Endothelial cell of umbilical vein (primary cell): Measurements from ENCODE around the gene ACSM2A. TPM values are rescaled to one million over a fixed set of nuclear protein-coding genes. Genes with fewer than 3 reads are reported as not detected.
"Not testable (repeated sequence)": the region's sequence is repeated elsewhere in the genome, so short reads cannot be mapped to it uniquely, and the experiment has no call there.

Experiments
- BruUV-seq: library from RNA; stranded (reverse); fragments of 400-500 nt; replicated peaks from 2 replicates; lab custom pipeline; 2021; lab: Mats Ljungman, UMichigan
- CTCF ChIA-PET: fragments of 300-600, 350-600 bp; sonication (Branson Sonifier 250); formaldehyde crosslinking; loops from one replicate; lab custom pipeline; 2021; ENCODE audit warnings: antibody characterized with exemption, inconsistent platforms; lab: Charles Lee
- POLR2A ChIA-PET: fragments of 300-600, 350-600 bp; sonication (Branson Sonifier 250); formaldehyde crosslinking; loops from one replicate; lab custom pipeline; 2021; ENCODE audit warnings: antibody characterized with exemption, inconsistent platforms; lab: Charles Lee
- DNase-seq: peaks from one replicate; pipeline ENCODE4 v3.0.0-alpha.2; 2011; ENCODE audit warnings: low read depth, low spot score
- FAIRE-seq: peaks from 2 replicates; lab custom pipeline; 2011; peaks lifted over from hg19 to GRCh38; lab: Jason Lieb, UNC
- H2AFZ ChIP-seq: 2 replicates; pipeline ENCODE4 v1.6.0; 2012; ENCODE audit warnings: low read depth, low read length, control low read depth, inconsistent platforms
- H3K27ac ChIP-seq: 2 replicates; pipeline ENCODE4 v1.5.1; 2011; ENCODE audit warnings: low read depth, mild to moderate bottlenecking, control low read depth, low read length, moderate library complexity; ENCODE audit not compliant: insufficient read depth
- H3K27me3 ChIP-seq, 2 experiments: 2 replicates each; pipeline versions ENCODE4 v1.6.0 to v1.6.1; 2011; ENCODE audit warnings: low read length in 2 of 2, mixed read lengths in 1 of 2; ENCODE audit not compliant: control insufficient read depth in 2 of 2, insufficient read depth in 2 of 2
- H3K36me3 ChIP-seq, 2 experiments: 2 replicates in 1 of 2; 3 replicates in 1 of 2; pipeline ENCODE4 v1.5.1; 2011; ENCODE audit warnings: low read length in 2 of 2, mild to moderate bottlenecking in 1 of 2, moderate library complexity in 1 of 2; ENCODE audit not compliant: control insufficient read depth in 2 of 2, insufficient read depth in 2 of 2; ENCODE audit errors: extremely low read depth in 1 of 2
- H3K4me1 ChIP-seq: 3 replicates; pipeline ENCODE4 v1.5.1; 2011; ENCODE audit warnings: mild to moderate bottlenecking, low read length; ENCODE audit not compliant: control insufficient read depth, insufficient read depth; ENCODE audit errors: extremely low read depth
- H3K4me2 ChIP-seq: 2 replicates; pipeline ENCODE4 v1.6.1; 2011; ENCODE audit warnings: low read length, control low read depth, mixed read lengths; ENCODE audit not compliant: insufficient read depth
- H3K4me3 ChIP-seq, 3 experiments: fragments of 200-600 bp in 1 of 3; sonication (generic), shearing (Covaris generic) in 1 of 3; replicated peaks in 1 of 3; 2 replicates each; pipeline ENCODE4 v1.5.1; 2011 to 2016; ENCODE audit warnings: control low read depth in 3 of 3, low read length in 3 of 3, mild to moderate bottlenecking in 2 of 3, inconsistent platforms in 1 of 3, low read depth in 1 of 3, moderate library complexity in 1 of 3; ENCODE audit not compliant: insufficient read depth in 1 of 3
- H3K79me2 ChIP-seq: 2 replicates; pipeline ENCODE4 v1.6.0; 2012; ENCODE audit warnings: low read length, inconsistent platforms; ENCODE audit not compliant: control insufficient read depth, insufficient read depth
- H3K9ac ChIP-seq: replicated peaks from 2 replicates; pipeline ENCODE3; 2011; ENCODE audit warnings: low read length, control low read depth; ENCODE audit not compliant: insufficient read depth; ENCODE audit errors: extremely low read depth
- H3K9me1 ChIP-seq: replicated peaks from 3 replicates; pipeline ENCODE4 v1.6.0; 2011; ENCODE audit warnings: mild to moderate bottlenecking, low read length; ENCODE audit not compliant: control insufficient read depth, insufficient read depth; ENCODE audit errors: extremely low read depth
- H3K9me3 ChIP-seq: replicated peaks from 2 replicates; pipeline ENCODE4 v1.5.1; 2012; ENCODE audit warnings: low read length, inconsistent platforms; ENCODE audit not compliant: control insufficient read depth, insufficient read depth
- H4K20me1 ChIP-seq: replicated peaks from 2 replicates; pipeline ENCODE3; 2011; ENCODE audit warnings: mild to moderate bottlenecking, low read length; ENCODE audit not compliant: control insufficient read depth, insufficient read depth; ENCODE audit errors: extremely low read depth
- GATA2 ChIP-seq: IDR thresholded peaks from 2 replicates; pipeline ENCODE4 v1.7.0; 2011; ENCODE audit warnings: low read depth, mild to moderate bottlenecking, moderate library complexity, mixed read lengths, low read length; ENCODE audit not compliant: insufficient read length, insufficient read depth
- JUN ChIP-seq: IDR thresholded peaks from 2 replicates; pipeline ENCODE4 v1.6.1; 2011; ENCODE audit warnings: borderline replicate concordance, low read depth; ENCODE audit not compliant: insufficient read length, insufficient read depth
- dilution Hi-C: fragments of 300-500 bp; cut with MboI; formaldehyde crosslinking; loops from one replicate; pipeline ENCODE4 v1.15.0; 2019; ENCODE audit warnings: low sequenced_read_pairs; ENCODE audit not compliant: extremely low pct_ligation_motif_present
- intact Hi-C: fragments of 100-400 bp; cut with micrococcal nuclease; formaldehyde crosslinking; loops from one replicate; pipeline ENCODE4 v1.10.0; 2022
- polyA plus RNA-seq, 4 experiments: library from polyadenylated mRNA; depleted of rRNA in 3 of 4; stranded (reverse) in 3 of 4; unstranded in 1 of 4; fragments of >200 nt; gene quantifications; 2 replicates each; pipeline versions ENCODE4 v1.2.1 to v1.2.3, GENCODE V29; 2011 to 2012; ENCODE audit warnings: missing spikeins in 1 of 4
- total RNA-seq: library from RNA; stranded (reverse); gene quantifications from 2 replicates; pipeline ENCODE4 v1.2.3, GENCODE V29; 2021

The ACSM2A gene
- total and polyA plus RNA-seq, 2 donors (not counting 3 experiments of a cell fraction or from before 2014, with no cell fraction given), result 0.03 TPM; not detected in 1

DNA sequence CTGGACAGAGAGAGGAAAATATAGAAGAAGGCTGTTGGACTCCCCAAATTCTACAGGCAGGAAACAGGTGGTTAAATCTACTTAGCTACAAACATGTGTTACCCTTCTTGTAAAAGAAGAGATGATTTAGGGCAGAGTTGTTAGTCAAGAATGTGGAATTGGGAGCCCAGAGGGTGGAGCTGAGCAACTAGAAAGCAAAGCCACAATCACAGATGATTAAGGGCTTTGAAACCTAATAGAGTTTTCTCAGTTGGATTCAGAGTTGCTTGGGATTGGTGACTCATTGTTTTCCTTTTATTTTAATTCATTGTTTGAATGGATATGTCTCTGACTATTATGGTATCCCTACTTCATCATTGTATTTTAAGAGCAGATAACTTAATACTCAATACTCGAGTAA lies 35.8 kb upstream of the ACSM2A start:
- POLR2A ChIA-PET, result no interaction called here
- H3K4me1 ChIP-seq, result no peaks in the 10 kb centered on the region
- no peak overlapping the region for H3K9ac ChIP-seq
- dilution Hi-C loops, result no loop called here
- FAIRE-seq (no peak), DNase-seq (no peak)
- TF ChIP-seq JUN (peak; percentile 36), GATA2 (no peak)
- no peaks in the 10 kb centered on the region for H4K20me1 ChIP-seq
- no peaks in the 10 kb centered on the region for H3K9me1 ChIP-seq
- CTCF ChIA-PET, result interaction anchor here (1.4 kb wide), 1 partner anchor 30 kb away, joined by 4 read pairs; no protein-coding TSS in a partner anchor
- no peak overlapping the region for H2AFZ ChIP-seq
- H3K36me3 ChIP-seq, result no peaks in the 10 kb centered on the region
- no peak overlapping the region for H3K27ac ChIP-seq
- BruUV-seq, result no TSS peak
- H3K4me3 ChIP-seq, result no peak overlapping the region
- H3K79me2 ChIP-seq, result no peaks in the 10 kb centered on the region
- no peaks in the 10 kb centered on the region for H3K27me3 ChIP-seq
- no peak overlapping the region for H3K4me2 ChIP-seq
- intact Hi-C loops, result no loop called here
- H3K9me3 ChIP-seq, result no peaks in the 10 kb centered on the region

- H3K9me1 ChIP-seq, H3K79me2 ChIP-seq, intact Hi-C loops, H3K27ac ChIP-seq, H3K4me2 ChIP-seq, H3K9me3 ChIP-seq, H3K36me3 ChIP-seq, H3K27me3 ChIP-seq, CTCF ChIA-PET, H3K4me3 ChIP-seq, H4K20me1 ChIP-seq, dilution Hi-C loops, DNase-seq, H3K4me1 ChIP-seq, H2AFZ ChIP-seq, BruUV-seq, H3K9ac ChIP-seq, FAIRE-seq, POLR2A ChIA-PET: not testable (repeated sequence)
Measured at GRCh38 chr16:20419093-20419492, 32.2 kb upstream of the ACSM2A start.

DNA sequence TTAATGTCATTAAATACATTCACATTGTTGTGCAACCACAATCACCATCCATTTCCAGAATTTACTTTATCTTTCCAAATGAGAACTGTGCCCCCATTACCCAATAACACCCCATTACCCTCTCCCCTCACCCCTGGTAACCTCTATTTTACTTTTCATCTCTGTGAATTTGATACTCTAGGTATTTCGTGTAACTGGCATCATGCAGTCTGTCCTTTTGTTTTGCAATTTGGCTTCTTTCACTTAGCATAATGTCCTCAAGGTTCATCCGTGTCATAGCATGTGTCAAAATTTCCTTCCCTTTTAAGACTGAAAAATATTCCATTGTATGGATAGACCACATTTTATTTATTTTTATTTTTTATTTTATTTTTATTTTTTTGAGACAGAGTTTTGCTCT lies 29.6 kb upstream of the ACSM2A start:
- H3K4me2 ChIP-seq, CTCF ChIA-PET, intact Hi-C loops, H3K9me1 ChIP-seq, H4K20me1 ChIP-seq, H3K4me3 ChIP-seq, H3K36me3 ChIP-seq, H3K4me1 ChIP-seq, H3K27ac ChIP-seq, H3K9me3 ChIP-seq, H3K27me3 ChIP-seq, H2AFZ ChIP-seq, FAIRE-seq, POLR2A ChIA-PET, BruUV-seq, dilution Hi-C loops, H3K79me2 ChIP-seq, H3K9ac ChIP-seq, DNase-seq: not testable (repeated sequence)

DNA sequence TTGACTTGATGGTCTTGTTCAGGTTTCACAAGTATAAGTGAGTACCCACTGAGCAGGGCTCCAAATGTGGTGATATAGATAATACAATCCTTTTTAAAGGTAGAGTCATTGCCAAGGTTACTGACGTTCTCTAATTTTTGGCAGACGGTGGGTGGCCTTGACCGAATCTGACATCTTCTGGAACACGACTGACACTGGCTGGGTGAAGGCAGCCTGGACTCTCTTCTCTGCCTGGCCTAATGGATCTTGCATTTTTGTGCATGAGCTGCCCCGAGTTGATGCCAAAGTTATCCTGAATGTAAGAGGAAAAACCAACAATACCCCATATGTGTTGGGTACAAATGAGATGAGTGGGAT lies 27.6 kb upstream of the ACSM2A start:
- H3K4me2 ChIP-seq, DNase-seq, H3K9me3 ChIP-seq, FAIRE-seq, H3K9me1 ChIP-seq, H3K27me3 ChIP-seq, H3K27ac ChIP-seq, H2AFZ ChIP-seq, BruUV-seq, H3K36me3 ChIP-seq, CTCF ChIA-PET, H3K4me1 ChIP-seq, intact Hi-C loops, H4K20me1 ChIP-seq, POLR2A ChIA-PET, H3K9ac ChIP-seq, H3K4me3 ChIP-seq, dilution Hi-C loops, H3K79me2 ChIP-seq: not testable (repeated sequence)
